Hepatocyte (in vitro differentiated cells): ENCODE measurements around the gene FHOD3. TPM values are rescaled to one million over a fixed set of nuclear protein-coding genes. Genes with fewer than 3 reads are reported as not detected.

ENCODE experiments used
- DNase-seq: peaks from one replicate; pipeline ENCODE4 v3.0.0-alpha.2; 2016; ENCODE audit warnings: low spot score
- H2AFZ ChIP-seq: fragments of 200-600 bp; sonication (generic); 2 replicates; pipeline ENCODE4 v1.6.0; 2016; ENCODE audit warnings: antibody characterized with exemption, mild to moderate bottlenecking
- H3K27ac ChIP-seq: fragments of 200-600 bp; sonication (generic); 2 replicates; pipeline ENCODE4 v1.5.1; 2016; ENCODE audit warnings: mild to moderate bottlenecking
- H3K27me3 ChIP-seq: fragments of 200-600 bp; sonication (generic); 2 replicates; pipeline ENCODE4 v1.6.1; 2016
- H3K36me3 ChIP-seq: fragments of 200-600 bp; sonication (generic); replicated peaks from 2 replicates; pipeline ENCODE4 v1.5.1; 2016; ENCODE audit warnings: low read depth; ENCODE audit not compliant: insufficient read depth
- H3K4me1 ChIP-seq: fragments of 200-600 bp; sonication (generic); 2 replicates; pipeline ENCODE4 v1.5.1; 2016; ENCODE audit warnings: mild to moderate bottlenecking, moderate library complexity; ENCODE audit not compliant: insufficient read depth
- H3K4me2 ChIP-seq: fragments of 200-600 bp; sonication (generic); 2 replicates; pipeline ENCODE4 v1.6.0; 2016
- H3K4me3 ChIP-seq: fragments of 200-600 bp; sonication (generic); 2 replicates; pipeline ENCODE4 v1.5.1; 2016; ENCODE audit warnings: mild to moderate bottlenecking
- H3K79me2 ChIP-seq: fragments of 200-600 bp; sonication (generic); 2 replicates; pipeline ENCODE4 v1.6.0; 2017; ENCODE audit warnings: mild to moderate bottlenecking
- H3K9me2 ChIP-seq: fragments of 200-600 bp; sonication (generic); replicated peaks from 2 replicates; pipeline ENCODE4 v1.6.0; 2017; ENCODE audit warnings: mild to moderate bottlenecking; ENCODE audit not compliant: insufficient read depth
- H3K9me3 ChIP-seq: fragments of 200-600 bp; sonication (generic); 2 replicates; pipeline ENCODE4 v1.5.1; 2016; ENCODE audit warnings: low read depth, mild to moderate bottlenecking
- H4K20me1 ChIP-seq: fragments of 200-600 bp; sonication (generic); 2 replicates; pipeline ENCODE4 v1.6.0; 2016; ENCODE audit warnings: mild to moderate bottlenecking; ENCODE audit not compliant: insufficient read depth, poor library complexity, severe bottlenecking
- EZH2 ChIP-seq: fragments of 200-600 bp; sonication (generic); IDR thresholded peaks from 2 replicates; pipeline ENCODE4 v1.6.1; 2016; ENCODE audit warnings: antibody characterized with exemption, mild to moderate bottlenecking, borderline replicate concordance
- EZH2phosphoT487 ChIP-seq: fragments of 200-600 bp; sonication (generic); IDR thresholded peaks from one replicate; pipeline ENCODE4 v1.6.1; 2018; ENCODE audit warnings: antibody characterized with exemption, mild to moderate bottlenecking, low read depth, moderate library complexity; ENCODE audit not compliant: unreplicated experiment, severe bottlenecking
- WGBS: methylation state at CpG from one replicate; pipeline ENCODE4 v1.1.6; 2016; ENCODE audit warnings: low lambda C conversion rate; ENCODE audit errors: missing lambda C conversion rate; 5-methylcytosine and 5-hydroxymethylcytosine counted together
- polyA plus RNA-seq: library from polyadenylated mRNA; unstranded; fragments of >200 nt; fragmentation: Nextera tagmentation; extraction: Ambion mirVana; gene quantifications from 2 replicates; pipeline ENCODE4 v1.2.1, GENCODE V29; 2016
- total RNA-seq: library from RNA; depleted of rRNA; stranded (reverse); fragments of >200 nt; gene quantifications from 2 replicates; pipeline ENCODE4 v1.2.3, GENCODE V29; 2014
- TF ChIP-seq, protein P1 (sequence below): fragments of 200-600 bp; sonication (generic); IDR thresholded peaks from 2 replicates; pipeline ENCODE4 v1.5.1; 2016; ENCODE audit warnings: antibody characterized with exemption, mild to moderate bottlenecking; ENCODE audit not compliant: poor library complexity

The FHOD3 gene
- total and polyA plus RNA-seq, 2 experiments from 2014 or later = 1.7 to 2.7 TPM

DNA sequence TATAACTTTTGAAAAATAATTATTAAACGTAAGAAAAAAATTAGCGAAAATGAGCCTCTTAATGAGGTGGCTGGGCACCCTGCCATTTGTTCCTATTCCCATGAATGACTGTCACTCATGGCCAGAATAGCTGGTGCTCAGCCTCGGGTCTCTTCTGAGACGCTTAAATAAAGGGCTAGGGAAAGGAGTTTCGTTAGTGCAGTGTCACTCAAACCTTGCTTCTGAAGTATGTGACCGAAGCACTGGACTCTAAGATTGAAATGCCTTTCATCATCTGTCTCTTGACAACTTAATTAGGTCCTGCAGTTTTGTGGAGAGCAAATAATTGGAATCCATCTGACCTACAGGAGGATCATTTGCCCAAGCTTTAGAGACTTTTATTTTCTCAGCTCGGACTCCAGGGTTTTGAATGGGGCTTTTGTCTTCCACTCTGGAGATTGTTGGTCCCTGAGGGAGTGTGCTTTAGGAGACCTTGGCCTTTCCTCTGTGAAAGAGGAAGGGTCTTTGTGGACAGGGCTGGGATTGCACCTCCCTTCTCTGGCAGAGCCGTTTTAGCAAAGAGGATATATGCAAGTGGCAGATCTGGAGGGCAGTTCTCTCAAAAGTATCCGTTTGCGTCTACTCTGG lies 42.3 kb upstream of the FHOD3 start:
- 80% methylated on average over 10 of the region's 10 CpGs for WGBS
- Histone ChIP-seq H3K27ac (no peak overlapping the region), H3K36me3 (no peaks in the 10 kb centered on the region), H3K27me3 (no peaks in the 10 kb centered on the region), H3K79me2 (no peaks in the 10 kb centered on the region), H2AFZ (no peak overlapping the region), H3K9me3 (no peaks in the 10 kb centered on the region), H3K9me2 (no peaks in the 10 kb centered on the region), H3K4me3 (no peak overlapping the region), H3K4me2 (no peak overlapping the region), H3K4me1 (no peaks in the 10 kb centered on the region), H4K20me1 (no peaks in the 10 kb centered on the region)
- TF ChIP-seq EZH2 (no peak), EZH2phosphoT487 (no peak)
- TF ChIP-seq, protein P1, sequence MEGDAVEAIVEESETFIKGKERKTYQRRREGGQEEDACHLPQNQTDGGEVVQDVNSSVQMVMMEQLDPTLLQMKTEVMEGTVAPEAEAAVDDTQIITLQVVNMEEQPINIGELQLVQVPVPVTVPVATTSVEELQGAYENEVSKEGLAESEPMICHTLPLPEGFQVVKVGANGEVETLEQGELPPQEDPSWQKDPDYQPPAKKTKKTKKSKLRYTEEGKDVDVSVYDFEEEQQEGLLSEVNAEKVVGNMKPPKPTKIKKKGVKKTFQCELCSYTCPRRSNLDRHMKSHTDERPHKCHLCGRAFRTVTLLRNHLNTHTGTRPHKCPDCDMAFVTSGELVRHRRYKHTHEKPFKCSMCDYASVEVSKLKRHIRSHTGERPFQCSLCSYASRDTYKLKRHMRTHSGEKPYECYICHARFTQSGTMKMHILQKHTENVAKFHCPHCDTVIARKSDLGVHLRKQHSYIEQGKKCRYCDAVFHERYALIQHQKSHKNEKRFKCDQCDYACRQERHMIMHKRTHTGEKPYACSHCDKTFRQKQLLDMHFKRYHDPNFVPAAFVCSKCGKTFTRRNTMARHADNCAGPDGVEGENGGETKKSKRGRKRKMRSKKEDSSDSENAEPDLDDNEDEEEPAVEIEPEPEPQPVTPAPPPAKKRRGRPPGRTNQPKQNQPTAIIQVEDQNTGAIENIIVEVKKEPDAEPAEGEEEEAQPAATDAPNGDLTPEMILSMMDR = no peak
- DNase-seq = no peak

DNA sequence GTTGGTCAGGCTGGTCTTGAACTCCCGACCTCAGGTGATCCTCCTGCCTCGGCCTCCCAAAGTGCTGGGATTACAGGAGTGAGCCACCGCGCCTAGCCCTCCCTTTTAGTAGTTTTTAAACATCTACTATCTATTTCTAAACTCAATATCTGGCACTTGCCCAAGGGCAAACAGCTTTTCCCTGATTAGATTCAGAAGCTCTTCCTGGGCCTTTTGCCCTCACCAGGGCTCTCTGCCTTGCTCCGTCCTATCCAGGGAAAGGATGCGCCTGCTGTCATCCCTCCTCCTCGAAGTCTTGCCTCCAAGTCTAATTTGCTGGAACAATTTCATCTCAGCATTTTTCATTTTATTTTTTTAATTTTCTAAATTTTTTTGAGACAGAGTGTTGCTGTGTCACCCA lies 41.4 kb upstream of the FHOD3 start:
- Histone ChIP-seq H4K20me1 (no peaks in the 10 kb centered on the region), H3K4me1 (no peaks in the 10 kb centered on the region), H3K36me3 (no peaks in the 10 kb centered on the region), H3K9me3 (no peaks in the 10 kb centered on the region), H3K27ac (no peak overlapping the region), H3K79me2 (no peaks in the 10 kb centered on the region), H3K9me2 (no peaks in the 10 kb centered on the region), H3K4me2 (no peak overlapping the region), H3K27me3 (no peaks in the 10 kb centered on the region), H3K4me3 (no peak overlapping the region), H2AFZ (no peak overlapping the region)
- WGBS = 94% methylated on average over 7 of the region's 7 CpGs
- TF ChIP-seq EZH2phosphoT487 = no peak
- no peak for DNase-seq

DNA sequence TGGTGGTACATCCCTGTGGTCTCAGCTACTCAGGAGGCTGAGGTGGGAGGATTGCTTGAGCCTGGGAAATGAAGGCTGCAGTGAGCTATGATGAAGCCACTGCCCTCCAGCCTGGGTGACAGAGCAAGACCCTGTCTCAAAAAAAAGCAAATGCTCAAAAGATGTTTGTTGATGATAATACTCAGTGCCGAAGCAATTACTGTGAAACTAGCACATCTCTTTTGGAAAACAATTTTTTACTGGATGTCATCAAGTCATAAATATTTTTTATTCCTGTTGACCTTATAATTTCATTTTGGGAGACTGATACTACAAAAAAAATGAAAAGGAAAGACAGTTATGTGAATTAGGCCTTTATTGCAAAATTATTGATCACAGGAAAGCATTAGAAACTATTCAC lies 34.5 kb upstream of the FHOD3 start:
- no peaks in the 10 kb centered on the region for H3K79me2 ChIP-seq
- no peak overlapping the region for H2AFZ ChIP-seq
- no peaks in the 10 kb centered on the region for H3K36me3 ChIP-seq
- DNase-seq = no peak
- TF ChIP-seq EZH2 (no peak), EZH2phosphoT487 (no peak)
- TF ChIP-seq, protein P1 = no peak
- no peak overlapping the region for H3K27ac ChIP-seq
- H3K4me3 ChIP-seq = no peak overlapping the region
- no peaks in the 10 kb centered on the region for H3K9me3 ChIP-seq
- no peaks in the 10 kb centered on the region for H3K27me3 ChIP-seq
- no peaks in the 10 kb centered on the region for H3K4me1 ChIP-seq
- H3K9me2 ChIP-seq = no peaks in the 10 kb centered on the region
- no peak overlapping the region for H3K4me2 ChIP-seq
- no peaks in the 10 kb centered on the region for H4K20me1 ChIP-seq
- WGBS = 100% methylated on average over 1 of the region's 1 CpG

DNA sequence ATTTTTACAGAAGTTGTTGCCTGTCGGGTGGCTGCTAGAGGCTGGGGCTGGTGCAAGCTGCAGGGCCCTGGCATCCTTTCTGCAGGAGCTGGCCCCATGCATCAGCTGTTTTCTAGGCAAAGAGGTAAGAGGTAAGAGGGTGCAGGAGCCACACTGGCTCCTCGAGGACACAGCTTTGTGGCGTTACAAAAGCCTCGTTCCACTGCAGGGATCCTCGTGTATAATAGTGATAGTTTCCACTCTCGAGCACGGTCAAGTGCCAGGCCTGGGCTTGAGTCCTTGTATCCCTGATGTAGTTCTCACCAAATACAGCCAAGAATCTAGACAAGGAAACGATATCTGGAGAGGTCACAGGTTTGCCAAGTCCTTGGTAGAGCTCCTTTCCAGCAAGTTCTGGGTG lies 33.2 kb upstream of the FHOD3 start:
- no peak for TF ChIP-seq EZH2
- TF ChIP-seq, protein P1 = no peak
- TF ChIP-seq EZH2phosphoT487 = no peak
- 94% methylated on average over 8 of the region's 8 CpGs for WGBS
- Histone ChIP-seq H3K79me2 (no peaks in the 10 kb centered on the region), H2AFZ (no peak overlapping the region), H3K4me3 (no peak overlapping the region), H3K4me2 (no peak overlapping the region), H3K4me1 (no peaks in the 10 kb centered on the region), H3K27ac (no peak overlapping the region), H3K27me3 (no peaks in the 10 kb centered on the region), H3K36me3 (no peaks in the 10 kb centered on the region), H3K9me2 (no peaks in the 10 kb centered on the region), H3K9me3 (no peaks in the 10 kb centered on the region), H4K20me1 (no peaks in the 10 kb centered on the region)
- no peak for DNase-seq
